Ecto neural progenitor cell (in vitro differentiated cells): ENCODE measurements around the gene VIT.

ENCODE experiments used
- DNase-seq: peaks from one replicate; pipeline ENCODE4 v3.0.0-alpha.2; 2018; ENCODE audit warnings: low spot score

The VIT gene

GRCh38 chr2:36859366-36859792 lies 162.9 kb downstream of the VIT start:
- DNase-seq: no peak

- DNase-seq: no peak
Measured at GRCh38 chr2:36861896-36862295, 165.4 kb downstream of the VIT start.
